Stimulated activated CD4-positive, alpha-beta T cell treated with anti-CD3 and anti-CD28 coated beads, Interleukin-1b, Interleukin-23, amount 100 ng/mL, for 24 hours (primary cell): ENCODE measurements around the gene GPR153.

Experiments used
- DNase-seq, 4 experiments: peaks; one replicate each; pipeline ENCODE4 v3.0.0-alpha.2; 2020; ENCODE audit warnings: low read depth in 4 of 4, low spot score in 1 of 4

GPR153 gene

DNA sequence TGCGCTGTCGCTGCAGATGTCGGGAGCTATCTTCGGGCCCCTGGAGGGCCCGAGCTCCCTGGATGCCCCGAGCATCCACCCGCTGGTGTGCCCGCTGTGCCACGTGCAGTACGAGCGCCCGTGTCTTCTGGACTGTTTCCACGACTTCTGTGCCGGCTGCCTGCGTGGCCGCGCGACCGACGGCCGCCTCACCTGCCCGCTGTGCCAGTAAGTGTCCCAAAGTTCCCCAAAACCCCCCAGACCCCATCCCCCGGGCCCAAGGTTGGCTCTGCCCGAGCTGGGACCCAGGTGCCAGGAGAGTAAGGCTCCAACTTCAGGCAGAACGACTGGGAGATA lies 54.4 kb downstream of the GPR153 start:
- DNase-seq = no peak

GRCh38 chr1:6205849-6206519 lies 54.9 kb downstream of the GPR153 start, which contains the start of gene RNF207:
Gene RNF207 (plus strand): TSS chr1:6206119. CDS start chr1:6206536, 417 bp downstream.
- DNase-seq = peak in 3 of 4 experiments; percentile 42 to 70 (median 52)

- no peak for DNase-seq
These were observed 58.6 kb downstream of the GPR153 start for GRCh38 chr1:6202256-6202655.

- DNase-seq = no peak
These were observed 60.6 kb downstream of the GPR153 start for GRCh38 chr1:6200188-6200809.

GRCh38 chr1:6199298-6200187 lies 61.4 kb downstream of the GPR153 start, which contains the start of gene RPL22:
Gene RPL22 (minus strand): TSS chr1:6199595. CDS start chr1:6199573, 22 bp downstream.
- peak; percentile 92 to 99 (median 96) for DNase-seq

GRCh38 chr1:6198646-6199297 lies 62.1 kb downstream of the GPR153 start:
- no peak for DNase-seq

GRCh38 chr1:6197746-6198427 lies 63.0 kb downstream of the GPR153 start:
- DNase-seq = no peak
